Pancreas (tissue), 10 donors: ENCODE results near the gene RNF212. TPM values are rescaled to one million over a fixed set of nuclear protein-coding genes. Genes with fewer than 3 reads are reported as not detected.

ENCODE experiments used
- ATAC-seq, 4 donors: fragments of 200-7000 bp; cut with Tn5 transposase; one replicate each; pipeline versions ENCODE4 v1.8.0 to v1.9.1; 2020; ENCODE audit warnings: mild to moderate bottlenecking in 4 of 4, moderate library complexity in 4 of 4
- DNase-seq, 6 donors: peaks; one replicate each; pipeline ENCODE4 v3.0.0-alpha.2; 2020
- FAIRE-seq: peaks from 2 replicates; lab custom pipeline; 2012; peaks lifted over from hg19 to GRCh38; lab: Jason Lieb, UNC
- H3K27ac ChIP-seq, 4 donors: fragments of 200-600 bp; sonication (generic); 1 replicate in 3 of 4; 2 replicates in 1 of 4; pipeline versions ENCODE4 v1.5.0 to v1.8.0; 2020
- H3K27me3 ChIP-seq, 4 donors: fragments of 200-600 bp; one replicate each; pipeline ENCODE4 v1.8.0; 2021
- H3K36me3 ChIP-seq, 3 donors: fragments of 200-600 bp; sonication (generic) in 1 of 3; one replicate each; pipeline versions ENCODE4 v1.5.0 to v1.8.0; 2020 to 2021
- H3K4me1 ChIP-seq, 3 donors: fragments of 200-600 bp; one replicate each; pipeline ENCODE4 v1.8.0; 2021
- H3K4me3 ChIP-seq, 4 donors: fragments of 200-600 bp; sonication (generic) in 2 of 4; one replicate each; pipeline versions ENCODE4 v1.5.0 to v1.8.0; 2020 to 2021
- H3K9me3 ChIP-seq, 4 donors: fragments of 200-600 bp; one replicate each; pipeline ENCODE4 v1.8.0; 2021
- CTCF ChIP-seq, 4 donors: fragments of 200-600 bp; sonication (generic) in 3 of 4; IDR thresholded peaks; one replicate each; pipeline versions ENCODE4 v1.5.0 to v1.8.0; 2021; ENCODE audit warnings: antibody characterized with exemption in 4 of 4
- WGBS, 2 donors: extraction: QIAGEN DNeasy Blood & Tissue Kit; methylation state at CpG; one replicate each; pipeline ENCODE4 v1.1.7; 2013; 5-methylcytosine and 5-hydroxymethylcytosine counted together
- intact Hi-C, 3 donors: fragments of 100-400 bp; cut with DNase I; formaldehyde crosslinking; loops; one replicate each; pipeline versions ENCODE4 v1.11.1 to v1.14.2; 2022
- polyA plus RNA-seq, 2 donors: library from polyadenylated mRNA; stranded (reverse); fragments of 200-250 nt; gene quantifications; one replicate each; pipeline ENCODE4 v1.2.3, GENCODE V29; 2013
- total RNA-seq, 6 donors: library from RNA; stranded (reverse); fragmentation: NEBNext Ultra II Directional in 4 of 6; extraction: Animal tissue kit (Norgen Biotek cat#: 25700) in 4 of 6; gene quantifications; one replicate each; pipeline versions ENCODE4 v1.2.1 to v1.2.4, GENCODE V29; 2021 to 2023
- donor health status: healthy with polysubstance abuse.
- donor health status: DM: no; HTN: no; CAD: no; lungs with moderate emphysema.
- donor health status: DM: no; HTN: no; CAD: no.
- donor health status: control.
- donor health status: control.
- donor health status: Bipolar disorder and iron deficiency.
- donor health status: DM: yes; HTN: yes; CAD: no.
- donor health status: DM: no; HTN: no; CAD: no.
- donor health status: DM: no; HTN: no; CAD: no.
- donor health status: DM: yes; HTN: yes; CAD: no.

The RNF212 gene
- total and polyA plus RNA-seq, 8 donors: 12.0 to 40.3 (median 19.2) TPM

GRCh38 chr4:1087371-1087770 is 26.0 kb downstream of the RNF212 start:
- no peak for ATAC-seq
- Histone ChIP-seq H3K27me3 (no peaks in the 10 kb centered on the region), H3K4me1 (peaks cover 9 to 17% (median 9%) of the 10 kb centered on the region in 3 donors), H3K36me3 (no peaks in the 10 kb centered on the region), H3K9me3 (no peaks in the 10 kb centered on the region), H3K27ac (no peak overlapping the region), H3K4me3 (no peak overlapping the region)
- intact Hi-C loops: no loop called here
- DNase-seq: no peak
- TF ChIP-seq CTCF (IDR thresholded peaks at IDR 0.05): no peak
- FAIRE-seq: no peak

GRCh38 chr4:1086011-1086410 is 27.4 kb downstream of the RNF212 start:
- H3K36me3 ChIP-seq: no peaks in the 10 kb centered on the region
- peaks cover 9 to 24% (median 15%) of the 10 kb centered on the region in 3 donors for H3K4me1 ChIP-seq
- ATAC-seq (no peak), FAIRE-seq (no peak), DNase-seq (no peak)
- TF ChIP-seq CTCF (IDR thresholded peaks at IDR 0.05): no peak
- intact Hi-C loops: no loop called here
- H3K27ac ChIP-seq: no peak overlapping the region
- WGBS, 2 donors: 83 to 85% methylated on average over 8 of the region's 8 CpGs
- H3K9me3 ChIP-seq: no peaks in the 10 kb centered on the region
- no peak overlapping the region for H3K4me3 ChIP-seq
- H3K27me3 ChIP-seq: no peaks in the 10 kb centered on the region

GRCh38 chr4:1085404-1085799 is 28.0 kb downstream of the RNF212 start:
- TF ChIP-seq CTCF (IDR thresholded peaks at IDR 0.05): no peak
- no peaks in the 10 kb centered on the region for H3K27me3 ChIP-seq
- no peaks in the 10 kb centered on the region for H3K9me3 ChIP-seq
- H3K36me3 ChIP-seq: no peaks in the 10 kb centered on the region
- peaks cover 9 to 24% (median 15%) of the 10 kb centered on the region in 3 donors for H3K4me1 ChIP-seq
- H3K27ac ChIP-seq: no peak overlapping the region
- FAIRE-seq (no peak), DNase-seq (no peak), ATAC-seq (no peak)
- 83 to 86% methylated on average over 7 of the region's 7 CpGs for WGBS, 2 donors
- H3K4me3 ChIP-seq: no peak overlapping the region
- intact Hi-C loops: no loop called here

- no peak for FAIRE-seq
- Histone ChIP-seq H3K36me3 (no peaks in the 10 kb centered on the region), H3K9me3 (no peaks in the 10 kb centered on the region), H3K27ac (no peak overlapping the region), H3K4me3 (no peak overlapping the region), H3K27me3 (no peaks in the 10 kb centered on the region), H3K4me1 (peaks cover 9 to 24% (median 15%) of the 10 kb centered on the region in 3 donors)
- DNase-seq: no peak
- intact Hi-C loops: no loop called here
- no peak for ATAC-seq
- 65 to 73% methylated on average over 13 of the region's 13 CpGs for WGBS, 2 donors
- TF ChIP-seq CTCF (IDR thresholded peaks at IDR 0.05): no peak
These were observed 28.5 kb downstream of the RNF212 start for GRCh38 chr4:1084796-1085403.

GRCh38 chr4:1084394-1084793 is 29.0 kb downstream of the RNF212 start:
- WGBS, 2 donors: 93 to 98% methylated on average over 6 of the region's 7 CpGs
- no peak for DNase-seq
- Histone ChIP-seq H3K4me1 (peaks cover 9 to 24% (median 15%) of the 10 kb centered on the region in 3 donors), H3K27ac (no peak overlapping the region), H3K9me3 (no peaks in the 10 kb centered on the region), H3K36me3 (no peaks in the 10 kb centered on the region), H3K4me3 (no peak overlapping the region), H3K27me3 (no peaks in the 10 kb centered on the region)
- no peak for ATAC-seq
- TF ChIP-seq CTCF (IDR thresholded peaks at IDR 0.05): no peak
- intact Hi-C loops: no loop called here
- no peak for FAIRE-seq
